CD8-positive, alpha-beta memory T cell (primary cell): ENCODE data around the gene ASB6. TPM values are rescaled to one million over a fixed set of nuclear protein-coding genes. Genes with fewer than 3 reads are reported as not detected.

Source experiments
- CTCF ChIA-PET: fragments of 350-600 bp; sonication (Branson Sonifier 250); formaldehyde crosslinking; loops from one replicate; lab custom pipeline; 2021; ENCODE audit warnings: antibody characterized with exemption; lab: Charles Lee
- POLR2A ChIA-PET: fragments of 350-600 bp; sonication (Branson Sonifier 250); formaldehyde crosslinking; loops from one replicate; lab custom pipeline; 2021; ENCODE audit warnings: antibody characterized with exemption; lab: Charles Lee
- DNase-seq, 5 donors: peaks; one replicate each; pipeline versions ENCODE4 v3.0.0 to v3.0.0-alpha.2; 2020 to 2022; ENCODE audit warnings: mixed read lengths in 1 of 5
- H3K27ac ChIP-seq: one replicate; pipeline ENCODE4 v1.7.0; 2013; ENCODE audit warnings: low read depth, mild to moderate bottlenecking, low read length, moderate library complexity
- H3K27me3 ChIP-seq: 2 replicates; pipeline ENCODE4 v1.7.0; 2013; ENCODE audit warnings: low read length, mild to moderate bottlenecking; ENCODE audit not compliant: insufficient read depth, poor library complexity, severe bottlenecking
- H3K36me3 ChIP-seq: 2 replicates; pipeline ENCODE4 v1.7.0; 2013; ENCODE audit warnings: mild to moderate bottlenecking, low read length, moderate library complexity; ENCODE audit not compliant: insufficient read depth
- H3K4me1 ChIP-seq: 2 replicates; pipeline ENCODE4 v1.7.0; 2013; ENCODE audit warnings: mild to moderate bottlenecking, low read length, moderate library complexity; ENCODE audit not compliant: insufficient read depth
- H3K4me3 ChIP-seq: 2 replicates; pipeline ENCODE4 v1.7.0; 2013; ENCODE audit warnings: mild to moderate bottlenecking, low read length
- H3K9me3 ChIP-seq: 2 replicates; pipeline ENCODE4 v1.7.0; 2013; ENCODE audit warnings: mild to moderate bottlenecking, low read length
- H3K27ac Mint-ChIP-seq, 8 donors: one replicate each; pipeline ENCODE4 v1.8.0; 2020 to 2021; ENCODE audit warnings: mixed read lengths in 8 of 8, mild to moderate bottlenecking in 6 of 8, inconsistent platforms in 3 of 8, moderate library complexity in 3 of 8
- H3K27me3 Mint-ChIP-seq, 2 donors: one replicate each; pipeline ENCODE4 v1.8.0; 2020 to 2021; ENCODE audit warnings: mixed read lengths in 2 of 2, mild to moderate bottlenecking in 1 of 2, moderate library complexity in 1 of 2
- H3K36me3 Mint-ChIP-seq, 3 donors: one replicate each; pipeline ENCODE4 v1.8.0; 2020 to 2021; ENCODE audit warnings: mixed read lengths in 3 of 3, inconsistent platforms in 1 of 3, mild to moderate bottlenecking in 1 of 3
- H3K4me1 Mint-ChIP-seq, 3 donors: one replicate each; pipeline ENCODE4 v1.8.0; 2020 to 2021; ENCODE audit warnings: mixed read lengths in 3 of 3, inconsistent platforms in 1 of 3, mild to moderate bottlenecking in 1 of 3
- H3K4me3 Mint-ChIP-seq, 7 donors: one replicate each; pipeline ENCODE4 v1.8.0; 2020 to 2021; ENCODE audit warnings: mixed read lengths in 7 of 7, mild to moderate bottlenecking in 6 of 7, moderate library complexity in 4 of 7, inconsistent platforms in 2 of 7
- H3K9me3 Mint-ChIP-seq, 5 donors: one replicate each; pipeline ENCODE4 v1.8.0; 2020 to 2022; ENCODE audit warnings: mixed read lengths in 5 of 5, mild to moderate bottlenecking in 3 of 5, moderate library complexity in 2 of 5, inconsistent platforms in 1 of 5
- polyA plus RNA-seq: library from polyadenylated mRNA; unstranded; fragments of 300-500 nt; fragmentation: Illumina TruSeq; gene quantifications from one replicate; pipeline ENCODE4 v1.2.3, GENCODE V29; 2021
- total RNA-seq, 2 experiments: library from RNA; stranded (reverse); gene quantifications; one replicate each; pipeline ENCODE4 v1.2.3, GENCODE V29; 2021

The ASB6 gene
- total and polyA plus RNA-seq, 3 experiments from 2014 or later: 28.0 to 31.0 (median 28.3) TPM

GRCh38 chr9:129609486-129610212 is 32.3 kb downstream of the ASB6 start:
- ChIA-PET POLR2A (interaction anchor here (0.8 to 1.5 kb wide), 2 partner anchors 12 to 433 kb away, joined by 3 to 16 read pairs; partner anchors contain the start of gene IER5L), CTCF (interaction anchor here (1.0 to 2.1 kb wide), 10 partner anchors 11 to 479 kb away, joined by 3 to 18 read pairs (median 9); no protein-coding TSS in a partner anchor)
- H3K4me3 ChIP-seq: no peak overlapping the region
- peaks cover 34% of the 10 kb centered on the region for H3K4me1 ChIP-seq
- Mint-ChIP-seq H3K27ac (peak overlapping the region; percentile 81 to 99 (median 98)), H3K4me3 (peak overlapping the region; percentile 79 to 99 (median 95)), H3K4me1 (peaks cover 31 to 57% (median 32%) of the 10 kb centered on the region in 3 donors), H3K27me3 (peaks cover 0 to 7% of the 10 kb centered on the region in 2 donors), H3K9me3 (no peaks in the 10 kb centered on the region), H3K36me3 (peaks cover 0 to 2% (median 0%) of the 10 kb centered on the region in 3 donors)
- no peaks in the 10 kb centered on the region for H3K27me3 ChIP-seq
- peak; percentile 57 to 88 (median 68) for DNase-seq
- H3K9me3 ChIP-seq: no peaks in the 10 kb centered on the region
- H3K27ac ChIP-seq: peak overlapping the region; percentile 57
- no peaks in the 10 kb centered on the region for H3K36me3 ChIP-seq

GRCh38 chr9:129608561-129609481 is 33.1 kb downstream of the ASB6 start:
- Histone ChIP-seq H3K27ac (no peak overlapping the region), H3K4me1 (peaks cover 38% of the 10 kb centered on the region)
- peaks cover 35 to 62% (median 35%) of the 10 kb centered on the region in 3 donors for H3K4me1 Mint-ChIP-seq

GRCh38 chr9:129607027-129607387 is 34.9 kb downstream of the ASB6 start:
- Histone ChIP-seq H3K4me1 (peaks cover 38% of the 10 kb centered on the region), H3K36me3 (no peaks in the 10 kb centered on the region), H3K27me3 (no peaks in the 10 kb centered on the region), H3K4me3 (no peak overlapping the region), H3K27ac (no peak overlapping the region), H3K9me3 (no peaks in the 10 kb centered on the region)
- peaks cover 0 to 7% of the 10 kb centered on the region in 2 donors for H3K27me3 Mint-ChIP-seq
- H3K36me3 Mint-ChIP-seq: peaks cover 0 to 2% (median 0%) of the 10 kb centered on the region in 3 donors
- no peaks in the 10 kb centered on the region for H3K9me3 Mint-ChIP-seq
- peak overlapping the region in 2 of 7 donors; percentile 61 to 71 for H3K4me3 Mint-ChIP-seq
- CTCF ChIA-PET: interaction anchor here (1.3 to 2.1 kb wide), 6 partner anchors 10 to 477 kb away, joined by 3 to 9 read pairs (median 6); no protein-coding TSS in a partner anchor
- DNase-seq: no peak
- peak overlapping the region in 7 of 8 donors; percentile 70 to 97 (median 88) for H3K27ac Mint-ChIP-seq
- peaks cover 35 to 71% (median 38%) of the 10 kb centered on the region in 3 donors for H3K4me1 Mint-ChIP-seq
- POLR2A ChIA-PET: no interaction called here

More at GRCh38 chr9:129608561-129609481, 33.1 kb downstream of the ASB6 start:
- ChIA-PET POLR2A (interaction anchor here (0.7 to 1.5 kb wide), 3 partner anchors 11 to 432 kb away, joined by 3 to 16 read pairs (median 4); partner anchors contain the start of gene IER5L), CTCF (interaction anchor here (1.0 to 2.1 kb wide), 10 partner anchors 10 to 478 kb away, joined by 3 to 18 read pairs (median 9); no protein-coding TSS in a partner anchor)
- Mint-ChIP-seq H3K27me3 (peaks cover 0 to 7% of the 10 kb centered on the region in 2 donors), H3K4me3 (peak overlapping the region in 6 of 7 donors; percentile 15 to 83 (median 39)), H3K9me3 (no peaks in the 10 kb centered on the region), H3K36me3 (peaks cover 0 to 2% (median 0%) of the 10 kb centered on the region in 3 donors), H3K27ac (peak overlapping the region; percentile 61 to 97 (median 84))
- H3K27me3 ChIP-seq: no peaks in the 10 kb centered on the region
- DNase-seq: no peak
- H3K4me3 ChIP-seq: no peak overlapping the region
- H3K36me3 ChIP-seq: no peaks in the 10 kb centered on the region
- H3K9me3 ChIP-seq: no peaks in the 10 kb centered on the region

- H3K4me3 Mint-ChIP-seq: no peak overlapping the region
- DNase-seq: no peak
- no peak overlapping the region for H3K4me3 ChIP-seq
- no peaks in the 10 kb centered on the region for H3K9me3 Mint-ChIP-seq
- no peaks in the 10 kb centered on the region for H3K36me3 ChIP-seq
- H3K4me1 Mint-ChIP-seq: peaks cover 35 to 69% (median 38%) of the 10 kb centered on the region in 3 donors
- H3K27ac Mint-ChIP-seq: peak overlapping the region; percentile 12 to 96 (median 67)
- no peaks in the 10 kb centered on the region for H3K27me3 ChIP-seq
- H3K36me3 Mint-ChIP-seq: peaks cover 0 to 2% (median 0%) of the 10 kb centered on the region in 3 donors
- no peak overlapping the region for H3K27ac ChIP-seq
- H3K9me3 ChIP-seq: no peaks in the 10 kb centered on the region
- CTCF ChIA-PET: interaction anchor here (0.8 to 2.1 kb wide), 12 partner anchors 9 to 476 kb away, joined by 3 to 9 read pairs (median 4); no protein-coding TSS in a partner anchor
- peaks cover 0 to 7% of the 10 kb centered on the region in 2 donors for H3K27me3 Mint-ChIP-seq
- H3K4me1 ChIP-seq: peaks cover 36% of the 10 kb centered on the region
- POLR2A ChIA-PET: no interaction called here
These were observed 35.6 kb downstream of the ASB6 start for GRCh38 chr9:129606161-129607026.

- no peaks in the 10 kb centered on the region for H3K27me3 ChIP-seq
- DNase-seq: no peak
- H3K9me3 ChIP-seq: no peaks in the 10 kb centered on the region
- H3K27me3 Mint-ChIP-seq: peaks cover 0 to under 1% of the 10 kb centered on the region in 2 donors
- no peak overlapping the region for H3K27ac ChIP-seq
- no peaks in the 10 kb centered on the region for H3K36me3 ChIP-seq
- H3K9me3 Mint-ChIP-seq: no peaks in the 10 kb centered on the region
- peak overlapping the region in 4 of 7 donors; percentile 32 to 73 (median 60) for H3K4me3 Mint-ChIP-seq
- POLR2A ChIA-PET: interaction anchor here (1.4 kb wide), 1 partner anchor 35 kb away, joined by 3 read pairs; no protein-coding TSS in a partner anchor
- CTCF ChIA-PET: interaction anchor here (0.9 to 1.9 kb wide), 6 partner anchors 8 to 465 kb away, joined by 3 to 9 read pairs (median 4); partner anchors contain the start of gene NTMT1
- H3K36me3 Mint-ChIP-seq: peaks cover 0 to under 1% (median 0%) of the 10 kb centered on the region in 3 donors
- H3K27ac Mint-ChIP-seq: peak overlapping the region; percentile 66 to 97 (median 81)
- peaks cover 27 to 57% (median 32%) of the 10 kb centered on the region in 3 donors for H3K4me1 Mint-ChIP-seq
- no peak overlapping the region for H3K4me3 ChIP-seq
- H3K4me1 ChIP-seq: peaks cover 26% of the 10 kb centered on the region
These were observed 37.2 kb downstream of the ASB6 start for GRCh38 chr9:129604766-129605163.

- no peaks in the 10 kb centered on the region for H3K27me3 ChIP-seq
- no peak for DNase-seq
- H3K9me3 Mint-ChIP-seq: no peaks in the 10 kb centered on the region
- peaks cover 24 to 54% (median 29%) of the 10 kb centered on the region in 3 donors for H3K4me1 Mint-ChIP-seq
- no peaks in the 10 kb centered on the region for H3K27me3 Mint-ChIP-seq
- H3K27ac ChIP-seq: no peak overlapping the region
- ChIA-PET POLR2A (interaction anchor here (1.4 kb wide), 1 partner anchor 34 kb away, joined by 3 read pairs; no protein-coding TSS in a partner anchor), CTCF (interaction anchor here (0.9 to 1.5 kb wide), 4 partner anchors 22 to 464 kb away, joined by 3 to 7 read pairs (median 4); partner anchors contain the start of gene NTMT1)
- H3K4me3 ChIP-seq: no peak overlapping the region
- H3K36me3 ChIP-seq: no peaks in the 10 kb centered on the region
- H3K4me3 Mint-ChIP-seq: peak overlapping the region in 3 of 7 donors; percentile 32 to 73 (median 55)
- no peaks in the 10 kb centered on the region for H3K36me3 Mint-ChIP-seq
- H3K9me3 ChIP-seq: no peaks in the 10 kb centered on the region
- peaks cover 23% of the 10 kb centered on the region for H3K4me1 ChIP-seq
- peak overlapping the region in 6 of 8 donors; percentile 10 to 97 (median 82) for H3K27ac Mint-ChIP-seq
These were observed 37.7 kb downstream of the ASB6 start for GRCh38 chr9:129604056-129604765.
